OCI-LY3 (cell line): ENCODE data around the gene UNC5C.

Experiments used
- H2AFZ ChIP-seq: fragments of 200-600, 300-600 bp; shearing (Covaris generic); 2 replicates; pipeline ENCODE4 v1.6.0; 2014; ENCODE audit warnings: antibody characterized with exemption, low read depth, low read length
- H3K27ac ChIP-seq: fragments of 200-600, 300-600 bp; sonication (generic); 2 replicates; pipeline ENCODE4 v1.5.1; 2014; ENCODE audit warnings: mild to moderate bottlenecking, low read length, moderate library complexity, mixed read lengths
- H3K27me3 ChIP-seq: fragments of 200-600, 300-600 bp; sonication (generic); 2 replicates; pipeline ENCODE4 v1.6.1; 2014; ENCODE audit warnings: low read depth, low read length, mixed read lengths
- H3K36me3 ChIP-seq: fragments of 200-600, 300-600 bp; sonication (generic); replicated peaks from 2 replicates; pipeline ENCODE3; 2014; ENCODE audit warnings: low read depth, low read length, mixed read lengths
- H3K4me1 ChIP-seq: fragments of 300-600, 200-600 bp; sonication (generic); 2 replicates; pipeline ENCODE4 v1.6.1; 2014; ENCODE audit warnings: low read length, mixed read lengths
- H3K4me2 ChIP-seq: fragments of 200-600, 300-600 bp; sonication (generic); 2 replicates; pipeline ENCODE4 v1.6.1; 2014; ENCODE audit warnings: low read length, mixed read lengths
- H3K4me3 ChIP-seq: fragments of 300-600, 200-600 bp; sonication (generic); 2 replicates; pipeline ENCODE4 v1.5.1; 2014; ENCODE audit warnings: antibody characterized with exemption, mild to moderate bottlenecking, low read length, moderate library complexity
- H3K79me2 ChIP-seq: fragments of 300-600, 200-600 bp; shearing (Covaris generic); 2 replicates; pipeline ENCODE4 v1.6.1; 2014; ENCODE audit warnings: mild to moderate bottlenecking, low read length, mixed read lengths
- H3K9ac ChIP-seq: fragments of 300-600, 200-600 bp; shearing (Covaris generic); 2 replicates; pipeline ENCODE4 v1.6.0; 2014; ENCODE audit warnings: mild to moderate bottlenecking, low read length, moderate library complexity
- H3K9me3 ChIP-seq: fragments of 200-600, 300-600 bp; shearing (Covaris generic); 2 replicates; pipeline ENCODE4 v1.6.1; 2014; ENCODE audit warnings: low read length, mixed read lengths; ENCODE audit not compliant: insufficient read depth
- H4K20me1 ChIP-seq: fragments of 200-600, 300-600 bp; sonication (generic); 2 replicates; pipeline ENCODE4 v1.6.1; 2016; ENCODE audit warnings: low read length, mixed read lengths; ENCODE audit not compliant: insufficient read depth
- EZH2phosphoT487 ChIP-seq: fragments of 200-600 bp; shearing (Covaris generic); IDR thresholded peaks from 2 replicates; pipeline ENCODE4 v1.6.1; 2018; ENCODE audit warnings: antibody characterized with exemption, mixed run types, low read depth
- TF ChIP-seq, protein P1 (sequence below): fragments of 200-600, 300-600 bp; sonication (generic); IDR thresholded peaks from 2 replicates; pipeline ENCODE4 v1.5.1; 2014; ENCODE audit warnings: antibody characterized with exemption, low read length, low read depth

UNC5C gene

DNA sequence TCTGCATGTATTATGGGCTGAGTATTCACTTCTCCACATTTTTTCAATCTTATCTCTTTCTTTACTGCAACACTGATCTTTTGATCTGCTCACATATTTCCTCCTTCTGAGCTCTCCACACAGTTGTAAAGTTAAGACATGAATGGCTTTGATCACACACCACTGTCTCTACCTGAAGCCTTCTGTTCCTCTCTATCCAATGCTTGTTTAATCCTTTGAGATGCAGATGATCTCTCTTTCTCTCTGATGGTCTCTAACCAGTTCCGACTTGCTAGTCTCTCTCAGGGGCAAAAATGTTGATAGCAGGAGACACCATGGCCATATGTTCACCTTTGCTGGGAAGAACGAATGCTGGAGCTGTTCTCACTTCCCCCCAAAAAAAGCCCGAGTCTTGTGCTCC lies 162.4 kb downstream of the UNC5C start:
- no peaks in the 10 kb centered on the region for H3K79me2 ChIP-seq
- no peaks in the 10 kb centered on the region for H3K27me3 ChIP-seq

GRCh38 chr4:95381843-95382580 lies 166.8 kb downstream of the UNC5C start:
- Histone ChIP-seq H3K4me1 (no peaks in the 10 kb centered on the region), H3K9ac (no peak overlapping the region), H2AFZ (no peak overlapping the region), H3K4me2 (no peak overlapping the region), H3K4me3 (no peak overlapping the region), H3K79me2 (no peaks in the 10 kb centered on the region), H3K27me3 (no peaks in the 10 kb centered on the region), H4K20me1 (no peaks in the 10 kb centered on the region), H3K27ac (no peak overlapping the region), H3K9me3 (no peaks in the 10 kb centered on the region), H3K36me3 (no peaks in the 10 kb centered on the region)
- TF ChIP-seq EZH2phosphoT487: no peak
- TF ChIP-seq, protein P1, sequence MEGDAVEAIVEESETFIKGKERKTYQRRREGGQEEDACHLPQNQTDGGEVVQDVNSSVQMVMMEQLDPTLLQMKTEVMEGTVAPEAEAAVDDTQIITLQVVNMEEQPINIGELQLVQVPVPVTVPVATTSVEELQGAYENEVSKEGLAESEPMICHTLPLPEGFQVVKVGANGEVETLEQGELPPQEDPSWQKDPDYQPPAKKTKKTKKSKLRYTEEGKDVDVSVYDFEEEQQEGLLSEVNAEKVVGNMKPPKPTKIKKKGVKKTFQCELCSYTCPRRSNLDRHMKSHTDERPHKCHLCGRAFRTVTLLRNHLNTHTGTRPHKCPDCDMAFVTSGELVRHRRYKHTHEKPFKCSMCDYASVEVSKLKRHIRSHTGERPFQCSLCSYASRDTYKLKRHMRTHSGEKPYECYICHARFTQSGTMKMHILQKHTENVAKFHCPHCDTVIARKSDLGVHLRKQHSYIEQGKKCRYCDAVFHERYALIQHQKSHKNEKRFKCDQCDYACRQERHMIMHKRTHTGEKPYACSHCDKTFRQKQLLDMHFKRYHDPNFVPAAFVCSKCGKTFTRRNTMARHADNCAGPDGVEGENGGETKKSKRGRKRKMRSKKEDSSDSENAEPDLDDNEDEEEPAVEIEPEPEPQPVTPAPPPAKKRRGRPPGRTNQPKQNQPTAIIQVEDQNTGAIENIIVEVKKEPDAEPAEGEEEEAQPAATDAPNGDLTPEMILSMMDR: no peak

More for the DNA sequence above, 162.4 kb downstream of the UNC5C start:
- Histone ChIP-seq H3K36me3 (no peaks in the 10 kb centered on the region), H3K4me1 (no peaks in the 10 kb centered on the region), H3K4me2 (no peak overlapping the region), H3K9me3 (no peaks in the 10 kb centered on the region), H3K9ac (no peak overlapping the region), H2AFZ (no peak overlapping the region), H4K20me1 (no peaks in the 10 kb centered on the region), H3K27ac (no peak overlapping the region), H3K4me3 (no peak overlapping the region)
- TF ChIP-seq EZH2phosphoT487: no peak
- TF ChIP-seq, protein P1: no peak

DNA sequence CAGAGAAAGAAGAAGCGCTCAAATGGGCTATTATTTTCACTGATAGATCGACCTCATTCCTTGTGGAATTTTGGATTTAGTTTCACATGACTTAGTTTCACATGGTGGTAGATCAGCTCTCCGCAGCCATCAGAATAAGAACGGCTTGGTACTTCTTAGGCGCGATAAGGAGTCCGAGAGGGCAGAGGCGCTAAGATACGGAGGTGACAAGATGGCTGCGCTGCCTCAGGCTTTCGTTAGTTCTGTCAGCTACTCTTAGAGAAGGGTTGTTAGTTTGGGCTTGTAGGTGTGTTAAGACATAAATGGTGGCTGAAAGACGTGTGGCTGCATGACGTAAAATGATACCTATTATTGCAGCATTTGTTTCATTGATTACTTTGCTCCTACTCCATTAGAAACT lies 169.1 kb downstream of the UNC5C start:
- no peaks in the 10 kb centered on the region for H3K4me1 ChIP-seq
- no peaks in the 10 kb centered on the region for H4K20me1 ChIP-seq
- no peaks in the 10 kb centered on the region for H3K36me3 ChIP-seq
- TF ChIP-seq, protein P1: no peak
- no peak for TF ChIP-seq EZH2phosphoT487
- H3K9me3 ChIP-seq: no peaks in the 10 kb centered on the region
- H2AFZ ChIP-seq: no peak overlapping the region
- no peak overlapping the region for H3K4me2 ChIP-seq
- H3K27me3 ChIP-seq: no peaks in the 10 kb centered on the region
- no peak overlapping the region for H3K27ac ChIP-seq
- H3K4me3 ChIP-seq: no peak overlapping the region
- no peaks in the 10 kb centered on the region for H3K79me2 ChIP-seq
- H3K9ac ChIP-seq: no peak overlapping the region

DNA sequence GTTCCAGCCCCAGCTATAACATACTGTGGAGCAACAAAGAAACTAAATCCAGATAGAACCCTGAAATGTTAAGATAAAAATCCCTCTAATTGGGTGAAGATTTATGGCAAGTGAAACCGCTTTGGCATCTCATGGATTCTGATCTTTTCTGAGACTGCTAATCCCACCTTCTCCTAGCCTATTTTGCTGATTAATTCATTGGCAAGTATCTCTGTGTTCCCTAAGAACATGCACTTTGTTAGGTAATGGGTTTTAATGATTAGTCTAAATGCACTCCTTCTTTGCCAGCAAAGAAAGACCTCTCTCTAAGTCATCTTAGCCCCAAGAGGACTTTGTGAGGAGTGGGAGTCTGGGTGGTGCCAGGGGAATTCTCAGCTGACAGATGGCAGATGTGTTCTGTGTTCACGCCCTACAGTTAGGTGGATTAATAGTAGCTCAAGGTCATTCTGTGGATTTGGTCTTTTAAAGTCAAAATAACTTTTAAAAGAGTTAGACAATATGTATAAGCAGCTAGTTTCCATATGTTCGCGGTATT lies 171.3 kb downstream of the UNC5C start:
- Histone ChIP-seq H3K4me3 (no peak overlapping the region), H3K4me1 (no peaks in the 10 kb centered on the region), H3K27ac (no peak overlapping the region), H3K4me2 (no peak overlapping the region), H3K79me2 (no peaks in the 10 kb centered on the region), H3K9me3 (no peaks in the 10 kb centered on the region), H3K9ac (no peak overlapping the region), H4K20me1 (no peaks in the 10 kb centered on the region), H2AFZ (no peak overlapping the region), H3K36me3 (no peaks in the 10 kb centered on the region), H3K27me3 (no peaks in the 10 kb centered on the region)
- no peak for TF ChIP-seq EZH2phosphoT487
- TF ChIP-seq, protein P1: no peak
